A549 (cell line): ENCODE measurements around the gene KIFAP3. TPM values are rescaled to one million over a fixed set of nuclear protein-coding genes. Genes with fewer than 3 reads are reported as not detected.
"Not testable (repeated sequence)": the region's sequence is repeated elsewhere in the genome, so short reads cannot be mapped to it uniquely, and the experiment has no call there.

ENCODE experiments used
- ATAC-seq, 2 experiments: fragments of 200-7000 bp in 1 of 2; fragments of >200 bp in 1 of 2; cut with Nextera tagmentation in 1 of 2; cut with Tn5 transposase in 1 of 2; 3 replicates each; pipeline versions ENCODE4 v1.8.0 to v1.9.1; 2018 to 2020; ENCODE audit warnings: mild to moderate bottlenecking in 1 of 2, moderate library complexity in 1 of 2
- CTCF ChIA-PET: fragments of 300-600 bp; sonication (Branson Sonifier 250); formaldehyde crosslinking; extraction: SDS; loops from one replicate; lab custom pipeline; 2021; ENCODE audit warnings: antibody characterized with exemption, inconsistent platforms; lab: Yijun Ruan, JAX
- POLR2A ChIA-PET: fragments of 350-600 bp; formaldehyde crosslinking; extraction: SDS; loops from one replicate; lab custom pipeline; 2021; ENCODE audit warnings: antibody characterized with exemption, inconsistent platforms; lab: Yijun Ruan, JAX
- DNase-seq, 2 experiments: peaks; one replicate each; pipeline versions ENCODE4 v3.0.0 to v3.0.0-alpha.2; 2011 to 2016; ENCODE audit warnings: low read depth in 1 of 2, low spot score in 1 of 2
- FAIRE-seq: peaks from 2 replicates; lab custom pipeline; 2011; peaks lifted over from hg19 to GRCh38; lab: Jason Lieb, UNC
- H3K27ac ChIP-seq, 2 experiments: fragments of >200 bp; sonication (Bioruptor Twin); formaldehyde crosslinking; 3 replicates each; pipeline ENCODE4 v1.5.1; 2016 to 2017
- H3K4me1 ChIP-seq: fragments of >200 bp; sonication (Bioruptor Twin); formaldehyde crosslinking; 3 replicates; pipeline ENCODE4 v1.6.1; 2016
- H3K4me2 ChIP-seq: fragments of >200 bp; sonication (Bioruptor Twin); formaldehyde crosslinking; 3 replicates; pipeline ENCODE4 v1.6.1; 2016
- H3K4me3 ChIP-seq: fragments of >200 bp; sonication (Bioruptor Twin); formaldehyde crosslinking; 3 replicates; pipeline ENCODE4 v1.5.1; 2016
- H3K9me3 ChIP-seq: fragments of >200 bp; sonication (Bioruptor Twin); formaldehyde crosslinking; 3 replicates; pipeline ENCODE4 v1.6.1; 2016
- BHLHE40 ChIP-seq: IDR thresholded peaks from 2 replicates; pipeline ENCODE4 v1.6.1; 2012; ENCODE audit warnings: low read depth, low read length, inconsistent platforms
- CBX2 ChIP-seq: fragments of 200-600 bp; sonication (generic); IDR thresholded peaks from 2 replicates; pipeline ENCODE4 v1.6.1; 2016; ENCODE audit warnings: low read depth, mild to moderate bottlenecking, borderline replicate concordance
- CBX8 ChIP-seq: fragments of 200-600 bp; sonication (generic); IDR thresholded peaks from 2 replicates; pipeline ENCODE4 v1.6.1; 2016
- CHD2 ChIP-seq: fragments of 150-350 bp; IDR thresholded peaks from 2 replicates; pipeline ENCODE4 v1.6.1; 2014; ENCODE audit warnings: low read length; ENCODE audit not compliant: partially characterized antibody
- EHMT2 ChIP-seq: fragments of 200-600 bp; sonication (generic); IDR thresholded peaks from 2 replicates; pipeline ENCODE4 v1.6.1; 2016; ENCODE audit warnings: antibody characterized with exemption, low read depth, mild to moderate bottlenecking, moderate library complexity
- EP300 ChIP-seq, 2 experiments: fragments of >200 bp; sonication (Bioruptor Twin); formaldehyde crosslinking; IDR thresholded peaks; 2 replicates in 1 of 2; 3 replicates in 1 of 2; pipeline ENCODE4 v1.6.1; 2016 to 2017
- FOXS1 ChIP-seq: fragments of 250-450 bp; sonication (Bioruptor Pico); IDR thresholded peaks from 2 replicates; pipeline ENCODE4 v1.5.0; 2020; ENCODE audit warnings: mild to moderate bottlenecking, moderate library complexity
- HMGXB4 ChIP-seq: fragments of 250-450 bp; sonication (Bioruptor Pico); IDR thresholded peaks from 2 replicates; pipeline ENCODE4 v1.5.0; 2021; ENCODE audit warnings: mild to moderate bottlenecking, moderate library complexity, borderline replicate concordance
- KDM1A ChIP-seq: fragments of 200-600 bp; sonication (generic); IDR thresholded peaks from 2 replicates; pipeline ENCODE4 v1.6.1; 2016; ENCODE audit warnings: low read depth, mild to moderate bottlenecking
- MAZ ChIP-seq: fragments of 150-350 bp; IDR thresholded peaks from 2 replicates; pipeline ENCODE4 v1.6.1; 2014; ENCODE audit warnings: antibody characterized with exemption, low read depth, low read length, borderline replicate concordance
- NPAS2 ChIP-seq: fragments of 250-450 bp; sonication (Bioruptor Pico); IDR thresholded peaks from 2 replicates; pipeline ENCODE4 v1.8.0; 2022; ENCODE audit warnings: mild to moderate bottlenecking, moderate library complexity, borderline replicate concordance
- NR3C1 ChIP-seq: fragments of >200 bp; sonication (Bioruptor Twin); formaldehyde crosslinking; IDR thresholded peaks from 3 replicates; pipeline ENCODE4 v1.6.1; 2017
- RAD21 ChIP-seq, 2 experiments: fragments of >200 bp in 1 of 2; sonication (Bioruptor Twin) in 1 of 2; formaldehyde crosslinking in 1 of 2; IDR thresholded peaks in 1 of 2; conservative IDR thresholded peaks in 1 of 2; 2 replicates in 1 of 2; 3 replicates in 1 of 2; pipeline ENCODE4 v1.6.1; 2012 to 2018; ENCODE audit warnings: inconsistent platforms in 1 of 2
- RCOR1 ChIP-seq: fragments of 150-350 bp; IDR thresholded peaks from 2 replicates; pipeline ENCODE4 v1.6.1; 2014; ENCODE audit warnings: antibody characterized with exemption, low read length, low read depth
- REST ChIP-seq: fragments of 200-600 bp; sonication (generic); IDR thresholded peaks from 2 replicates; pipeline ENCODE4 v1.6.1; 2016; ENCODE audit warnings: antibody characterized with exemption, mild to moderate bottlenecking, moderate library complexity
- SREBF2 ChIP-seq: fragments of 450-650 bp; IDR thresholded peaks from 2 replicates; pipeline ENCODE4 v1.6.1; 2014; ENCODE audit warnings: mild to moderate bottlenecking, moderate library complexity
- TP53 ChIP-seq: fragments of 250-450 bp; sonication (Bioruptor Pico); IDR thresholded peaks from 2 replicates; pipeline ENCODE4 v1.5.0; 2021; ENCODE audit warnings: mild to moderate bottlenecking, moderate library complexity
- ZFP36 ChIP-seq: fragments of 450-650 bp; IDR thresholded peaks from 2 replicates; pipeline ENCODE4 v1.6.1; 2014; ENCODE audit warnings: borderline replicate concordance; ENCODE audit not compliant: partially characterized antibody
- ZNF302 ChIP-seq: fragments of 250-450 bp; sonication (Bioruptor Pico); IDR thresholded peaks from 2 replicates; pipeline ENCODE4 v1.9.0; 2021; ENCODE audit warnings: inconsistent platforms, mild to moderate bottlenecking, moderate library complexity
- ZSCAN20 ChIP-seq: fragments of 250-450 bp; sonication (Bioruptor Pico); IDR thresholded peaks from 2 replicates; pipeline ENCODE4 v1.8.0; 2022; ENCODE audit warnings: mild to moderate bottlenecking, moderate library complexity
- WGBS: methylation state at CpG from one replicate; pipeline ENCODE4 v1.1.6; 2017; ENCODE audit errors: missing lambda C conversion rate; 5-methylcytosine and 5-hydroxymethylcytosine counted together
- polyA plus RNA-seq, 4 experiments: library from polyadenylated mRNA; depleted of rRNA in 3 of 4; stranded (reverse); fragments of >200 nt; fragmentation: RNase III in 1 of 4; extraction: RNeasy Plus Mini Kit Qiagen cat#74134 plus additional on column Dnase treatment in 1 of 4; gene quantifications; 2 replicates in 3 of 4; 3 replicates in 1 of 4; pipeline ENCODE4 v1.2.3, GENCODE V29; 2011 to 2017
- TF ChIP-seq, protein P1 (sequence below): IDR thresholded peaks from 2 replicates; pipeline ENCODE4 v1.6.1; 2012; ENCODE audit warnings: low read depth, borderline replicate concordance
- TF ChIP-seq, protein P2 (sequence below): IDR thresholded peaks from 2 replicates; pipeline ENCODE4 v1.6.1; 2012

The KIFAP3 gene
- polyA plus RNA-seq, 2 of the 4 experiments (the other 2 are of a cell fraction) = 11.7 to 19.0 TPM

DNA sequence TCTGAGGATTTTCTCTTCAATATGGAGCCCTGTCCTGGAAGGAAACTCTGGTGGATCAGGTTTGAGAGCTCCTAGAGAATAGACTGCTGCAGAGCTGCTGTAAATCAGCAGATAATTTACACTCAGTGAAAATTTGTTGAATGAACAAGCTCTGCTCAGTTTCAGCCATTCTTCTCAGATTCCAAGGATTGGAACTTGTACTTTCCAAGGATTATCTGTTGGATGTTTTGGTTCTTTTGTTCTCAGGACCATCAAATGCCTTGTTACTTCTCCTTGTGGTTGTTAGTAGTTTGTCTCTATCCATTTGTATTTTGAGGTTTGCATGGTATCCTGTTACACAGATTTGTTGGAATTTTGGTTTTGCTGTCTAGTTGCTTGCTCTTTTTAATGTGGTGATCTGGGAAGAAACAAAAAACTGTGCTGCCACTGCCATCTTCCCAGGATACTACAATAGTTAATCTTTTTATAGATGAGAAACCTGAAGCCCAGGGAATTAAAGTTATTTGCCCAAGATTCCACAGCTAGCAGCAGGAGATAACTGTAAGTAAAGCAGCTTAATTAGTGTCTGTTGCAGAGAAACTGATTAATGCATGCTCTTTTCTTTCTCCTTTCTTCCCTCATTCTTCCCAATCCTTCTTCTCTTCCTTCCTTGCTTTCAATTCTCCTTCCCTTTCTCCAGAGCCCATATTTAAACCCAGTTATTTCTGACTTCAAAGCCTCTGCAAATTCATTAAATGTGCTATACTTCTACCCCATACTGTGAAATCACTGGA lies 21.7 kb upstream of the KIFAP3 start:
- FAIRE-seq (no peak), DNase-seq (no peak), ATAC-seq (no peak)
- Histone ChIP-seq H3K9me3 (no peaks in the 10 kb centered on the region), H3K4me1 (no peaks in the 10 kb centered on the region), H3K27ac (no peak overlapping the region), H3K4me2 (no peak overlapping the region), H3K4me3 (no peak overlapping the region)
- CTCF ChIA-PET = interaction anchor here (1.3 kb wide), 1 partner anchor 21 kb away, joined by 3 read pairs; the partner anchor contains the start of gene KIFAP3
- no peak for TF ChIP-seq RCOR1
- no peak for TF ChIP-seq REST
- TF ChIP-seq CBX2 = no peak
- no peak for TF ChIP-seq KDM1A
- TF ChIP-seq, protein P1, sequence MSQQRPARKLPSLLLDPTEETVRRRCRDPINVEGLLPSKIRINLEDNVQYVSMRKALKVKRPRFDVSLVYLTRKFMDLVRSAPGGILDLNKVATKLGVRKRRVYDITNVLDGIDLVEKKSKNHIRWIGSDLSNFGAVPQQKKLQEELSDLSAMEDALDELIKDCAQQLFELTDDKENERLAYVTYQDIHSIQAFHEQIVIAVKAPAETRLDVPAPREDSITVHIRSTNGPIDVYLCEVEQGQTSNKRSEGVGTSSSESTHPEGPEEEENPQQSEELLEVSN = no peak
- TF ChIP-seq CBX8 = no peak
- TF ChIP-seq NPAS2 (CRISPR knock-in tag) = no peak
- TF ChIP-seq TP53 (CRISPR knock-in tag) = no peak
- no peak for TF ChIP-seq ZFP36
- POLR2A ChIA-PET = no interaction called here

GRCh38 chr1:170094697-170095616 lies 20.5 kb upstream of the KIFAP3 start:
- CTCF ChIA-PET = interaction anchor here (1.3 kb wide), 1 partner anchor 20 kb away, joined by 3 read pairs; the partner anchor contains the start of gene KIFAP3
- FAIRE-seq, H3K27ac ChIP-seq, POLR2A ChIA-PET, H3K9me3 ChIP-seq, DNase-seq, H3K4me1 ChIP-seq: not testable (repeated sequence)
- H3K4me2 ChIP-seq = peak overlapping the region; percentile 47
- ATAC-seq = 0 out of 6 replicates have a peak, but pooled peaks of 1 of the 2 experiments have one; percentile 33
- 47% methylated on average over 26 of the region's 31 CpGs for WGBS
- peak overlapping the region; percentile 35 for H3K4me3 ChIP-seq

DNA sequence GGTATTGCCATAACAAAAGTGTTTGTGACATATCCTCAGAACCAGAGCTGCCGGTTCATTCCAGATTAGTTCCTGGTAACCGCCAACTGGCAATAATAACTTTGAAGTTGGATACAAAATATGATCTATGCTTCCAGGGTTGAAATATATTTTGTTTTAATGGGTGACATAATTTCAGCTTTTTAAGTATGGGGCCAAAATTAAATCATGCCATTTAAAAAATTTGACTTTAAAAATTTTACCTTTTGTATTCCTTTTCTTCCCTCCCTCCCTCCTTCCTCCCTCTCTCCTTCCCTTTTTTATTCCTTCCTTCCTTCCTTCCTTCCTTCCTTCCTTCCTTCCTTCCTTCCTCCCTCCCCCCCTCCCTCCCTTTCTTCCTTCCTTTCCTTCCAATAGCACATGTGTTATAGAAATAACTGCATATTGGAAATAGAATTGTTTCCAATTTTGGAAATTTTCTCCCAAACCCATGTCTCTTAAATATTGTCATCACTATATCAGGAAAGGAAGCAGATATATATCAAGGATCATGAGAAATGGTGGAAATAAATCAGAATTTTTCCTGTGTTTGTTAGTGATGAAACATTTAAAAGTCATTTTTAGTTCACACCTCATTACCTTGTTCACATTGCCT lies 12.0 kb upstream of the KIFAP3 start:
- DNase-seq (no peak), FAIRE-seq (no peak)
- CTCF ChIA-PET = no interaction called here
- Histone ChIP-seq H3K27ac (no peak overlapping the region), H3K9me3 (no peaks in the 10 kb centered on the region), H3K4me2 (no peak overlapping the region), H3K4me1 (no peaks in the 10 kb centered on the region)
- TF ChIP-seq TP53 (CRISPR knock-in tag) (no peak), NR3C1 (no peak), EHMT2 (no peak), RAD21 (conservative IDR thresholded peaks at IDR 0.05 in 1 of 2, IDR thresholded peaks at IDR 0.05 in 1 of 2) (no peak), CHD2 (no peak), RCOR1 (no peak), NPAS2 (CRISPR knock-in tag) (no peak), FOXS1 (CRISPR knock-in tag) (no peak), ZSCAN20 (CRISPR knock-in tag) (no peak), BHLHE40 (no peak), MAZ (no peak), ZFP36 (no peak), ZNF302 (CRISPR knock-in tag) (no peak), SREBF2 (no peak), HMGXB4 (CRISPR knock-in tag) (no peak), EP300 (IDR thresholded peaks at IDR 0.05) (no peak)
- TF ChIP-seq, protein P2, sequence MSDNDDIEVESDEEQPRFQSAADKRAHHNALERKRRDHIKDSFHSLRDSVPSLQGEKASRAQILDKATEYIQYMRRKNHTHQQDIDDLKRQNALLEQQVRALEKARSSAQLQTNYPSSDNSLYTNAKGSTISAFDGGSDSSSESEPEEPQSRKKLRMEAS = no peak
- TF ChIP-seq, all 56 proteins: peak for 0
- 32% methylated on average over 2 of the region's 2 CpGs for WGBS
- ATAC-seq = no peak
- POLR2A ChIA-PET = no interaction called here
- H3K4me3 ChIP-seq = no peak overlapping the region
